GM21717 (cell line): ENCODE data around the gene AUTS2.

ENCODE experiments used
- ATAC-seq: cut with Tn5 transposase; IDR thresholded peaks from one replicate; pipeline ENCODE4 v1.9.1; 2021; ENCODE audit warnings: mild to moderate bottlenecking, moderate library complexity; ENCODE audit not compliant: unreplicated experiment

Gene AUTS2

GRCh38 chr7:70047384-70047783 lies 449.1 kb downstream of the AUTS2 start:
- ATAC-seq: no peak

- no peak for ATAC-seq
Observed at GRCh38 chr7:70047891-70048448, 449.7 kb downstream of the AUTS2 start.

- no peak for ATAC-seq
Observed at GRCh38 chr7:70051726-70052125, 453.5 kb downstream of the AUTS2 start.

DNA sequence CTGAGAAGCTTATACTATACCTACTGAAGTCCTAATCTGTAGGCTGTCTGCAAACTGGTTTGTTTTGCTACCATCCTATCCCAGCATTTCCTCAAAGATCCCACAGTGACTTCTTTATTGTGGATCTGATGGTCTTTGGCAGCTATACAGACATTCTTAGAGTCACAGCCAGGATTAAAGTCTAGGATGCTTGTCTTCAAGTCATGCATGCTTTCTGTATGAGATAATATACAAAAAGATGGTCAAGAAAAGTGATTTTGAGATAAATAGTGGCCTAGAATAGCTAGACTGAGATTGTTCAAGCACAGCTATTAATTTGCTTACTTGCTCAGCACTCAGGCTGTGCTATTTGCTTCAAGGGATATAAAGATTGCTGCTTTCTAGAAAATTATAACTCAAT lies 454.4 kb downstream of the AUTS2 start:
- ATAC-seq: no peak

DNA sequence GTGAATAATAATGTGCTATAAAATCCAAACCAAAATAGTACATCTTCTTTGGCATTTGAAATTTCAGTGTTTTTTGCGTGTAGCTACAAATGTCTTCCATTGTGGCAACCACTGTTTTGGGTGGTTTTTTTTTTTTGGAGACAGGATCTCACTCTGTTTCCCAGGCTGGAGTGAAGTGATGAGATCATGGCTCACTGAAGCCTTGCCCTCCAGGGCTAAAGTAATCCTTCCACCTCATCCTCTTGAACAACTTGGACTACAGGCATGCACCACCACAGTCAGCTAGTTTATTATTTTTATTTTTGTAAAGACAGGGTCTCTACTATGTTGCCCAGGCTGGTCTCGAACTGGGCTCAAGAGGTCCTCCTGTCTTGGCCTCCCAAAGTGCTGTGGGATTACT lies 455.1 kb downstream of the AUTS2 start:
- no peak for ATAC-seq

- ATAC-seq: no peak
Observed at GRCh38 chr7:70053989-70054388, 455.7 kb downstream of the AUTS2 start.

DNA sequence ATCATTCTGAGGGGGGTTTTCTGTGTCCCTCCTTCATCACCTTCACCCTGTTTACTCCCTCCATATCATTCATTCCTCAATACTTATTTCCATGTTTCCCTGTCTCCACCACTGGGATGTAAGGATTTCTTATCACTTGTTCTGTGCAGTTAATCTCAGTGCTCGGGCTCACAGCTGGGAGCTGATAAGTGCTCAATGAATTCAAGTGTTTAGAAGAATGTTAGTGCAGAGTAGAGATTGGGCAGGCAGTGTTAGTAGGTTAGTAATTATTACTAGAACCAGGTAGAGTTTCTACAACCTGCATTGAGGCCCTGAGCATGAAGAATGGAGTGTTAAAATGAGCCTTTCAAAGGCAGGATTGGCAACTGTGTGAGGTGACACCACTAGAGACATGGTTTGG lies 458.1 kb downstream of the AUTS2 start:
- no peak for ATAC-seq

DNA sequence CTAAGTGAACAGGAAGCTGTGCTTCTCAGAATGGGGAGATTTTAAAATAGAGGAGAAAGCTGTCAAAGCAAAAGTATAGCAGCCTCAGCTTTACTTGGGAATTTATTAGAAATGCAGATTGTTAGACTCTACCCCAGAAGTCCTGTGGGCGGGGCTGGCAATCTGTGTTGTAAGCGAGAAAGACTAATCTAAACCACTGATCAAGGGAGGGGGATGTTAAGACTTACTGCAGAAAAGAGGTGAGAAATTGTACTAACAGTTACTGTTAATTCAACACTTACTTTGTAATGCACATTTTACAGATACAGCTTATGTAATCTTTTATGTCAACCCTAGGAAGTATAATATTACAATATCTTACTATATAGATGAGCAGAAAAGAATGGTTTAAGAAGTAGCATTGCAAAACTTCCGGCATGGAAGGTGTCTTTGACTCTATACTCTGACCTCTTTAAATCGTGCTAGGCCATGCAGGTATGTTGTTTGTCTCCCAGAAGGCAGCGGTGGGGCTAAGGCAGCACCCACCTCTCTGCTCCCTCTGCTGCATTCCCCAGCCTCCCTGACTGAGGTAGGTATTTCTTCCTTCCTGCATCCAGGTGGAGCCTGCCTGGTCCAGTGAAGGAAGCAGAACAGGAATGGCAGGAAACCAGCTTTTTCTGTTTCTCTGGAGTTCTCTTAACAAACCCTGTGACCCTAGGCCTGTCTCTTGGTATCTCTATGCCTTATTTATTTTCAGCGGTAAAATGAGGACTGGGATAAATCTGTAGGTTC lies 462.2 kb downstream of the AUTS2 start:
- no peak for ATAC-seq

DNA sequence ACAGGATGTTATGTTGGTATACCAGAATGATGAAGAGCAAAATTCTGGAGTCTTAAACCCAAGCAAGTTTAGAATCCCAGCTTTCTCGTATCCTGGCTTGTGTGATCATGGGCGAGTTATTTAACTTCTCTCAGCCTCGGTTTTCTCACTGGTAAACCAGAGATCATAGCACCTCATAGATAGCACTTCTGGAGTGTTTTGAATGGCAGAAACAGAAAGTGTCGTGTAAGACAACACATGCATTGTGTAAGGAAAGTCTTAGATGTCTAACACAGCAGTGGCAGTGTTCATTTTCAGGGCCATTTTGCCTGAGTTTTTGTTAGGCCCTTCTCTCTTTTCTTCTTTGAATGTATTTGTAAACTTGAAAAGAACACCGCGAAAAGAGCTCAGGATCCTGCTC lies 465.1 kb downstream of the AUTS2 start:
- ATAC-seq: no peak

DNA sequence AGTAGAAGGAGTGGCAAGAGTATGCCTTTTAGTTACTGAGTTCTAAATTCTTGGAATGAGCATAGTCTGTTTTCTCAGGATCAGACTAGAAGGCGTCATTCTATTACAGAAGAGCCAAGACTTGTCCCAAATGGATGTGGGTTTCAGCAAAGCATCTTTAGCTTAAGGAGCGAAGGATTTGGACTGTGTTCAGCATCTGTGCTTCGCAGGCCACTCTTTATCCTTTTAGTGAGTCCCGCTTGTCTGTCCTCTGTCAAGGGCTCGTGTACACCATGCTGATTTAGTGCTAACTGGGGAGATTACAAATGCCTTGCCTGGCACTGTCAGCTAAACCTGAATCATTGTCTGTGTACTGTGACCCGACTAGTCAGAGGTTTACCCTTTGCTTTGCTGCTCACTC lies 465.7 kb downstream of the AUTS2 start:
- no peak for ATAC-seq

- no peak for ATAC-seq
Observed at GRCh38 chr7:70066844-70067243, 468.6 kb downstream of the AUTS2 start.

- no peak for ATAC-seq
Observed at GRCh38 chr7:70068531-70068930, 470.3 kb downstream of the AUTS2 start.

GRCh38 chr7:70069977-70070376 lies 471.7 kb downstream of the AUTS2 start:
- ATAC-seq: no peak

- ATAC-seq: no peak
Observed at GRCh38 chr7:70071766-70072165, 473.5 kb downstream of the AUTS2 start.

- ATAC-seq: no peak
Observed at GRCh38 chr7:70072220-70072619, 473.9 kb downstream of the AUTS2 start.

GRCh38 chr7:70076325-70076724 lies 478.1 kb downstream of the AUTS2 start:
- ATAC-seq: no peak

DNA sequence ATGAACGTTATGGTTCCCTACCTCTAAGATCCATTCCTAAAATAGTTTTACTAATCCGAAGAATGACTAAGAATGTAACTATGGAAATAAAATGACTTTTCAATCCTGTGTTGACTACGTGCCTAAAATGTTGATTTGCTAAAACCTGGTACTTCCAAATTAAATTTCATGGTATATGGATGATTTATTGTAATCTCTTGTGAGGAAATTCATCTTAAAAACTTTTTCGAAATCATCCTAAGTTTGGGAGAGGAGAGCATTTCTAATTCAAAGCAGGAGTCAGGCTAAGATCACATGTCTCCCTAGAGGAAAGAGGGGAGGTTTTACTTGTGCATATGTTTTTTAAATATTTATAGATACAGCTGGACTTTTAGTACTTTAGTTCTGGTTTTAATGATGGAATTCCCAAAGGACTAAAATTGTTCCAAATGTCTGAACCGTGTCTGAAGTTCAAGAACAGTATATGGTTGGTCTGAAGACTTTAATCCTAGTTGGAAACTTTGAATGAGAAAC lies 483.9 kb downstream of the AUTS2 start:
- ATAC-seq: no peak

DNA sequence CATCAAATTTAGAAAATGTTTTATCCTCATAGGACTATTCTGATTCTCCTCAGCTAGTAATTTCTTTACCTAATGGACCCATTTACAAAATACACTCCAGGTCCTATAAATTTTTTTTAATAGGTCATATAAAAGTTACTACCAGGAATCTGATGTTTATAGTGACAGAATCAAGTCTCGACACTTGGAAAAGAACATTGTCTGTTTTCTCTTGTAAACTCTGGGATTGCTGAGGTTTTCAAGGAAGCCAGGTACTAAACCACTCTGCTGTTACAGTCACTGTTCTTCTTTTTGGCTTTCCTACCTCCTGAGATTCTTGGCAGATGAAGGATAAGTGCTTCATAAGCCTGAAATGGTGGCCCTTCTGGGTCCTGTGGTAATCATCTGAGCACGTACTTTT lies 493.1 kb downstream of the AUTS2 start:
- ATAC-seq: no peak

DNA sequence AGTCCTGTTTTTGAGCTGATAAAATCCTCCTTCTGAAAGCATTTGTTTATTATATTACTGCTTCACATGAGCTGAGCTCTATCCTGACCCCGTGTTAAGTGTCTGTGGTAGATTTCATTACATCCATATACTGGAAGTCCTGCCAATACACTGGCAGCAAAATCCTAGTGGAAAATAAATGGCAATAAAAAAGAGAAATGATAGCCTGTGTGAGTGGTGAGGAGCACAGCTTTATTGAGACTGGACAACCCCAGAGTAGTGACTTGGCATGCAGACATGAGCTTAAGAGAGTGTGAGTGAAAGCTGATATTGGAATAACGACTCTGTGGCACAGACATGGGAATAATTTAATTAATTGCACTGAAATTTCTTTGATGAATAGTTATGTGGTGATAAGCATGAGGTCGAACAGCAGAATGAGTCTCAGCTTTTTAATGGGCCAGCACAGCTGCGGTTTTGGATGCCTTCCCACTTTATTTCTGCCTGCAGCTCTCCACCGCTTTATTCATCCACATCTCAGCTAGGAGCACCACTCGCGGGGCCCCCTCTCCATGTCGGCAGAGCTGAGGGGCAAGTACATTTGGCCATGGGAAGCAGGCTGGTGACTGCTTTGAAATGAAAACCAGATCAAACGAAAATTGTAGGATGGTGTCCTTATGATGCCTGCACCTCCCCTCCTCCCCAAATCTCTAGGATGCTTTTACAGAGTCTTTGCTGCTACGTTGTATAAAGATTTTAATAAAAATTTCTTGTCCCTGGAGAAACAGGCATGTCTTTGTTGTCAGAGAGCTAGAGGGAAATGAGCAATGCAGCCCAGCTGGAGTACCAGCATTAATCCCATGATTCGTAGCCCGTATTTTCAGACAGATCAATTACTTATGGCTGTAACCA lies 494.3 kb downstream of the AUTS2 start:
- ATAC-seq: no peak

DNA sequence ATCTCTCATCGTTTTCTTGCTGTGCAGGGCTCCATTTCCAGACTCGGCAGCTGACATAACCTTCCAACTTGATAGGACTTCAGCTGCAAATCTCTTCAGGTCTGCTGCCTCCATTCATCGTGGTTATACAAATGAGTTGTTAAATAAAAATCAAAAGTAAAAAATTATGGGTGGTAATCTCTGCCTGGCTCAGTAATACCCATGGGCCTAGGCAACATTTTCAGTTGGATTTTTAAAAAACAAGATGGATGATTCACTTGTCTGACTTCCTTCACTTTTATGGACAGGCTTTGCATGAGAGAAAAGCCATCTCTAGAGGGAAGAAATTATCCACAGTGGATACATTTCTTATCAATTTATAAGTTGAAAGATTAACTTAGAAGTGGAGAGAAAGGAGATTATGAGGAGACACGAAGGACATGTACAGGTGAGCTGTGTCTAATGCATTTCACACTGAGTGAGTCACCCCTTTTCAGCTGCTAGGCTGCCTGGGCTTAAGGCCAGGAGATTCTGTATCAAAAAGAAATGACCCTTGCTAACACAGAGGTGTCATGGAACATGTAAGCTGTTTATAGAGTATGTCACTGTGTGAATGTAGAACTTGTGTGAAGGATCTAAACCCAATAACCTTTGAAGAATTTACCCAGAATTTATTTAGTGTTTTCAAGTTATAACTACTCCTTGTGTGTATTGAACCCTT lies 495.1 kb downstream of the AUTS2 start:
- no peak for ATAC-seq

DNA sequence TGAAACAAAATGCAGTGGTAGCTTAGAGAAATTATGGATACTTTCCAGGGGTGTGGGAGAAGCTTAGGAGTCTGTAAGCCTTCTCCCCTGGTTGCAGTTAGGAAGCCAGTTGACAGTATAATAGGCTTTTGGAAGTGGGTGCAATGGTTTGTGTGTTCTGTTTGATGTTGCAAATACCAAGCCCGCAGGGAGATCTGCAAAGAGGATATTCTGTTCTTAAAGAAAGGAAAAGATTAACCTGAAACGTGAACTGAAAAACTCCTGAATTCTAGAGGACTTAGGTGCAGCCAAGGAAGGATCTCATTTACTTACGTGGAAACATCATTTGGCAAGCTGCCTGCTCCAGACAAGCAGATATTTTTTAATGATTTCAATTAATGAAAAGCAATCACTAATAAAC lies 496.6 kb downstream of the AUTS2 start:
- ATAC-seq: no peak
